NCI-H524 treated with DMSO at 0.1 percent for 48 hours (cell line): ENCODE measurements around the gene TMEM141.
A peak's percentile ranks its signal among the peaks of the same experiment; 100 is the strongest.
"Not testable (repeated sequence)": the region's sequence is repeated elsewhere in the genome, so short reads cannot be mapped to it uniquely, and the experiment has no call there.

Experiments used
- DNase-seq: peaks from one replicate; lab custom pipeline; 2025; lab: John Stamatoyannopoulos, UW

TMEM141 gene

GRCh38 chr9:136773386-136774044, 17.6 kb upstream of the TMEM141 start:
- no peak for DNase-seq

GRCh38 chr9:136774416-136775045, 16.6 kb upstream of the TMEM141 start:
- DNase-seq, result no peak

- DNase-seq, result no peak
Measured at GRCh38 chr9:136775191-136775590, 16.0 kb upstream of the TMEM141 start.

GRCh38 chr9:136776947-136777346, 14.2 kb upstream of the TMEM141 start:
- no peak for DNase-seq

- DNase-seq, result no peak
Measured at GRCh38 chr9:136777359-136777758, 13.8 kb upstream of the TMEM141 start.

- no peak for DNase-seq
Measured at GRCh38 chr9:136779808-136780207, 11.3 kb upstream of the TMEM141 start.

- no peak for DNase-seq
Measured at GRCh38 chr9:136782452-136782851, 8.7 kb upstream of the TMEM141 start.

GRCh38 chr9:136784249-136784996, 6.7 kb upstream of the TMEM141 start:
- no peak for DNase-seq

GRCh38 chr9:136784997-136785361, 6.2 kb upstream of the TMEM141 start:
- DNase-seq, result no peak

- not testable (repeated sequence) for DNase-seq
Measured at GRCh38 chr9:136785565-136786355, 5.4 kb upstream of the TMEM141 start.

GRCh38 chr9:136786451-136786850, 4.7 kb upstream of the TMEM141 start:
- DNase-seq, result no peak

- not testable (repeated sequence) for DNase-seq
Measured at GRCh38 chr9:136786983-136787382, 4.2 kb upstream of the TMEM141 start.

- DNase-seq, result peak; percentile 35
Measured at GRCh38 chr9:136787690-136788400, 3.3 kb upstream of the TMEM141 start.

- DNase-seq, result not testable (repeated sequence)
Measured at GRCh38 chr9:136788644-136789522, 2.3 kb upstream of the TMEM141 start.

GRCh38 chr9:136789523-136789937, 1.6 kb upstream of the TMEM141 start:
- DNase-seq, result peak; percentile 46

- no peak for DNase-seq
Measured at GRCh38 chr9:136791516-136792276, 552 bp downstream of the TMEM141 start.

- DNase-seq, result no peak
Measured at GRCh38 chr9:136792321-136793085, 1.4 kb downstream of the TMEM141 start.

GRCh38 chr9:136793086-136793946, 2.2 kb downstream of the TMEM141 start:
- no peak for DNase-seq
